Measurements from ENCODE around the gene NCMAP.

Gene NCMAP

DNA sequence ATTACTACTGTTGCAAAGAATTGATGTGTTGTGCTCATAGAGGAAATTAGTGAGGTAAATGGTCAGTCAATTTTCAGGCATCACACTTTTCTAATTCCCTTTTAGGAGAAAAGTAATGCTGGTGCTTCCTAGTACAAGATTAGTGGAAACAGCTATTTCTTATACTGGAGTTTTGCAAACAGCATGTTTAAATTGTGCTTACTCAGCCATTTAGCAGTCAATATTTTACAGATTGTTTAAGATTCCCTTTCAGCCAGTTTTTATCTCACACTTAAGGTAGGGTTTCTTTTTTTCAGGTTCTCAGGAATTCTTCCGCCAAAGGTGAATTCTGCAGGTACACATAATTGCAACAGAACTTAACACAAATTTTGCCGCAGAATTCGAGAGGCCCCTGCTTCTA, 98.1 kb downstream of the NCMAP start:
- Histone ChIP-seq H3K27me3 (ENCODE audit: control insufficient read depth in 5 of 5, insufficient read depth in 4 of 5, low read length in 5 of 5) (no peaks in the 10 kb centered on the region), H3K27ac (ENCODE audit: low read depth, low read length) (no peak overlapping the region), H3K9ac (ENCODE audit: low read length in 5 of 5) (no peak overlapping the region), H3K36me3 (ENCODE audit: control insufficient read depth in 5 of 5, insufficient read depth in 5 of 5, low read length in 5 of 5) (peaks cover 66 to 98% (median 89%) of the 10 kb centered on the region in 5 donors), H3K9me3 (ENCODE audit: control insufficient read depth in 5 of 5, low read length in 5 of 5) (no peaks in the 10 kb centered on the region), H3K4me1 (ENCODE audit: control insufficient read depth in 5 of 5, insufficient read depth in 5 of 5, low read length in 5 of 5) (peaks cover 0 to 14% (median 7%) of the 10 kb centered on the region in 5 donors), H3K4me3 (ENCODE audit: low read depth in 1 of 5, low read length in 5 of 5) (no peak overlapping the region)

DNA sequence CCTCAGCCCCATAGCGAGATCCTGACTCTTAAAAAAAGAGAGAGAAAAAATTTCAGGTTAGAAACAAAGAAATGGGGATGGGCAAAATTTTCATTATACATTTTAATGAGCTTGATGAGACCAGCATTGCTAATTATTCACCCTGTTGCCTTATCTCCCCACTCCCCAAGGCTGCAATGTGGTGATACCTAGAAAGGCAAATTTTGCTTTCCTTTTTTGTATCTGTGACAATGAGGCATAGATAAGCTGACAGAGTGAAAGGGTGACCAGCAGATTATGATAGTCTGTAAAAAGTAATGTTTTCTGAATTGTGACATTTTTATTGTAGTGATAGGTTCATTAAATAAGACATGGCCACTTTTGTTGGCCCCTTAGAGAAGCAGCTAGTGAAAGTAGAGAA, 100.2 kb downstream of the NCMAP start:
- H3K36me3 ChIP-seq (ENCODE audit: control insufficient read depth in 5 of 5, insufficient read depth in 5 of 5, low read length in 5 of 5): peaks cover 61 to 88% (median 84%) of the 10 kb centered on the region in 5 donors
- H3K9ac ChIP-seq (ENCODE audit: low read length in 5 of 5): peak overlapping the region in 2 of 5 donors; percentile 20
- H3K4me1 ChIP-seq (ENCODE audit: control insufficient read depth in 5 of 5, insufficient read depth in 5 of 5, low read length in 5 of 5): peaks cover 0 to 17% (median 12%) of the 10 kb centered on the region in 5 donors
- peak overlapping the region; percentile 26 for H3K27ac ChIP-seq (ENCODE audit: low read depth, low read length)
- no peaks in the 10 kb centered on the region for H3K9me3 ChIP-seq (ENCODE audit: control insufficient read depth in 5 of 5, low read length in 5 of 5)
- no peak overlapping the region for H3K4me3 ChIP-seq (ENCODE audit: low read depth in 1 of 5, low read length in 5 of 5)
- no peaks in the 10 kb centered on the region for H3K27me3 ChIP-seq (ENCODE audit: control insufficient read depth in 5 of 5, insufficient read depth in 4 of 5, low read length in 5 of 5)

- H3K9ac ChIP-seq (ENCODE audit: low read length in 5 of 5): no peak overlapping the region
- no peaks in the 10 kb centered on the region for H3K27me3 ChIP-seq (ENCODE audit: control insufficient read depth in 5 of 5, insufficient read depth in 4 of 5, low read length in 5 of 5)
- H3K4me1 ChIP-seq (ENCODE audit: control insufficient read depth in 5 of 5, insufficient read depth in 5 of 5, low read length in 5 of 5): peaks cover 0 to 17% (median 12%) of the 10 kb centered on the region in 5 donors
- H3K36me3 ChIP-seq (ENCODE audit: control insufficient read depth in 5 of 5, insufficient read depth in 5 of 5, low read length in 5 of 5): peaks cover 68 to 88% (median 85%) of the 10 kb centered on the region in 5 donors
- H3K27ac ChIP-seq (ENCODE audit: low read depth, low read length): peak overlapping the region; percentile 34
- H3K4me3 ChIP-seq (ENCODE audit: low read depth in 1 of 5, low read length in 5 of 5): no peak overlapping the region
- no peaks in the 10 kb centered on the region for H3K9me3 ChIP-seq (ENCODE audit: control insufficient read depth in 5 of 5, low read length in 5 of 5)
Measured at GRCh38 chr1:24657781-24658180, 101.9 kb downstream of the NCMAP start.

Data from subcutaneous abdominal adipose tissue (tissue), 5 donors.